Esophagus squamous epithelium (tissue), 5 donors: ENCODE data around the gene TNF. TPM values are rescaled to one million over a fixed set of nuclear protein-coding genes. Genes with fewer than 3 reads are reported as not detected.

ENCODE experiments used
- DNase-seq: peaks from one replicate; lab custom pipeline; 2025; lab: John Stamatoyannopoulos, UW
- H3K27ac ChIP-seq, 4 donors: fragments of 200-600 bp; sonication (generic); one replicate each; pipeline ENCODE4 v1.5.1; 2016 to 2019; ENCODE audit warnings: mild to moderate bottlenecking in 1 of 4
- H3K27me3 ChIP-seq, 4 donors: fragments of 200-600 bp; sonication (generic); 1 replicate in 3 of 4; 2 replicates in 1 of 4; pipeline versions ENCODE4 v1.5.1 to v1.6.0; 2017 to 2021; ENCODE audit warnings: antibody characterized with exemption in 1 of 4
- H3K36me3 ChIP-seq, 3 donors: fragments of 200-600 bp; sonication (generic); one replicate each; pipeline ENCODE4 v1.5.1; 2016 to 2019
- H3K4me1 ChIP-seq, 3 donors: fragments of 200-600 bp; sonication (generic); one replicate each; pipeline ENCODE4 v1.5.1; 2017 to 2019
- H3K4me3 ChIP-seq, 4 donors: fragments of 200-600 bp; sonication (generic); 1 replicate in 3 of 4; 2 replicates in 1 of 4; pipeline ENCODE4 v1.5.1; 2016 to 2019; ENCODE audit warnings: mild to moderate bottlenecking in 2 of 4, moderate library complexity in 1 of 4
- H3K9me3 ChIP-seq, 3 donors: fragments of 200-600 bp; sonication (generic); one replicate each; pipeline ENCODE4 v1.5.1; 2016 to 2019
- POLR2A ChIP-seq, 4 donors: fragments of 450-650 bp; IDR thresholded peaks; one replicate each; pipeline ENCODE4 v1.6.1; 2017; ENCODE audit warnings: antibody characterized with exemption in 4 of 4, mild to moderate bottlenecking in 4 of 4, moderate library complexity in 3 of 4
- WGBS, 2 donors: methylation state at CpG; one replicate each; pipeline ENCODE4 v1.1.5; 2018; 5-methylcytosine and 5-hydroxymethylcytosine counted together
- intact Hi-C: fragments of 100-400 bp; cut with DNase I; formaldehyde crosslinking; loops from one replicate; pipeline ENCODE4 v1.15.0; 2022
- small RNA-seq, 4 donors: library from RNA; depleted of rRNA; stranded (forward); fragments of <200 nt; gene quantifications; one replicate each; pipeline ENCODE3, GENCODE V24; 2016
- total RNA-seq, 4 donors: library from RNA; depleted of rRNA; stranded (reverse); fragments of >200 nt; gene quantifications; one replicate each; pipeline ENCODE4 v1.1.0, GENCODE V29; 2016
- TF ChIP-seq, protein P1 (sequence below), 6 experiments: fragments of 450-650 bp in 4 of 6; fragments of 200-600 bp in 2 of 6; sonication (generic) in 2 of 6; IDR thresholded peaks; one replicate each; pipeline ENCODE4 v1.5.1; 2016 to 2019; ENCODE audit warnings: antibody characterized with exemption in 6 of 6, mild to moderate bottlenecking in 4 of 6, moderate library complexity in 4 of 6
- donor health status: DM: yes; HTN: yes; CAD: no.

The TNF gene
- total RNA-seq, 4 donors from 2014 or later = 0.27 to 0.95 (median 0.61) TPM; not detected in 1

- Histone ChIP-seq H3K27me3 (no peaks in the 10 kb centered on the region), H3K27ac (no peak overlapping the region), H3K4me3 (no peak overlapping the region), H3K4me1 (peaks cover 0 to 11% (median 3%) of the 10 kb centered on the region in 3 donors), H3K36me3 (peaks cover 77 to 96% (median 81%) of the 10 kb centered on the region in 3 donors), H3K9me3 (no peaks in the 10 kb centered on the region)
- TF ChIP-seq POLR2A (IDR thresholded peaks at IDR 0.05) = no peak
- TF ChIP-seq, protein P1, sequence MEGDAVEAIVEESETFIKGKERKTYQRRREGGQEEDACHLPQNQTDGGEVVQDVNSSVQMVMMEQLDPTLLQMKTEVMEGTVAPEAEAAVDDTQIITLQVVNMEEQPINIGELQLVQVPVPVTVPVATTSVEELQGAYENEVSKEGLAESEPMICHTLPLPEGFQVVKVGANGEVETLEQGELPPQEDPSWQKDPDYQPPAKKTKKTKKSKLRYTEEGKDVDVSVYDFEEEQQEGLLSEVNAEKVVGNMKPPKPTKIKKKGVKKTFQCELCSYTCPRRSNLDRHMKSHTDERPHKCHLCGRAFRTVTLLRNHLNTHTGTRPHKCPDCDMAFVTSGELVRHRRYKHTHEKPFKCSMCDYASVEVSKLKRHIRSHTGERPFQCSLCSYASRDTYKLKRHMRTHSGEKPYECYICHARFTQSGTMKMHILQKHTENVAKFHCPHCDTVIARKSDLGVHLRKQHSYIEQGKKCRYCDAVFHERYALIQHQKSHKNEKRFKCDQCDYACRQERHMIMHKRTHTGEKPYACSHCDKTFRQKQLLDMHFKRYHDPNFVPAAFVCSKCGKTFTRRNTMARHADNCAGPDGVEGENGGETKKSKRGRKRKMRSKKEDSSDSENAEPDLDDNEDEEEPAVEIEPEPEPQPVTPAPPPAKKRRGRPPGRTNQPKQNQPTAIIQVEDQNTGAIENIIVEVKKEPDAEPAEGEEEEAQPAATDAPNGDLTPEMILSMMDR (IDR thresholded peaks at IDR 0.05) = no peak
- 94 to 95% methylated on average over 14 to 17 of the region's 19 CpGs for WGBS, 2 donors
- intact Hi-C loops = no loop called here
- DNase-seq = no peak
These were observed 52.4 kb downstream of the TNF start for GRCh38 chr6:31627690-31628287.

Small RNA genes within 50 kb of the gene (small RNA-seq; reads per million reads assigned to genes)
- gene SNORA38 (3.8 to 13.6 (median 10.7) reads per million in 4 donors), gene SNORD117 (239 to 675 (median 297) reads per million in 4 donors), gene SNORD84 (0 reads per million in 4 donors), gene UQCRHP1 (0 reads per million in 4 donors)

Other genes with a start within 250 kb of the TNF start
- 1,000 to 10,000 TPM in 1 of 4 donors, 100 to 1,000 TPM in 3; 193 to 1,414 (median 554) TPM for gene HLA-B, start 218.4 kb upstream of the TNF start, total RNA-seq
- 10 to 100 TPM in 1 of 4 donors, 1 to 10 TPM in 3; 7.5 to 10.1 (median 8.8) TPM for gene MICA, start 172.0 kb upstream of the TNF start, total RNA-seq
- 1 to 10 TPM in 3 of 4 donors, under 1 TPM in 1; 0.23 to 2.6 (median 2.1) TPM for gene MICB, start 77.4 kb upstream of the TNF start, total RNA-seq
- not detected for gene MCCD1, start 46.6 kb upstream of the TNF start, total RNA-seq
- gene DDX39B, start 33.6 kb upstream of the TNF start, total RNA-seq = 100 to 1,000 TPM; 173 to 320 (median 259) TPM
- 1 to 10 TPM in 1 of 4 donors, under 1 TPM in 1, not detected in 2; 0.21 to 2.1 TPM for gene ATP6V1G2, start 29.0 kb upstream of the TNF start, total RNA-seq
- 10 to 100 TPM in 3 of 4 donors, 1 to 10 TPM in 1; 7.8 to 25.2 (median 16.7) TPM for gene NFKBIL1, start 28.0 kb upstream of the TNF start, total RNA-seq
- not detected for gene LTA, start 3.3 kb upstream of the TNF start, total RNA-seq
- 1 to 10 TPM in 2 of 4 donors, under 1 TPM in 2; 0.53 to 2.3 (median 1.1) TPM for gene LTB, start 6.9 kb downstream of the TNF start, total RNA-seq
- 10 to 100 TPM in 1 of 4 donors, 1 to 10 TPM in 1, under 1 TPM in 1, not detected in 1; 0.49 to 50.4 (median 5.1) TPM for gene LST1, start 10.7 kb downstream of the TNF start, total RNA-seq
- gene NCR3, start 17.4 kb downstream of the TNF start, total RNA-seq = not detected
- 10 to 100 TPM in 2 of 4 donors, 1 to 10 TPM in 2; 2.4 to 30.7 (median 15.1) TPM for gene AIF1, start 39.7 kb downstream of the TNF start, total RNA-seq
- 10 to 100 TPM; 42.8 to 84.9 (median 67.7) TPM for gene PRRC2A, start 45.1 kb downstream of the TNF start, total RNA-seq
- gene BAG6, start 77.1 kb downstream of the TNF start, total RNA-seq = 100 to 1,000 TPM; 129 to 217 (median 163) TPM
- 1 to 10 TPM in 2 of 4 donors, under 1 TPM in 2; 0.67 to 2.1 (median 1.1) TPM for gene APOM, start 80.3 kb downstream of the TNF start, total RNA-seq
- gene C6orf47, start 85.2 kb downstream of the TNF start, total RNA-seq = 10 to 100 TPM; 28.8 to 34.4 (median 31.7) TPM
- 10 to 100 TPM in 2 of 4 donors, 1 to 10 TPM in 2; 6.9 to 16.0 (median 10.9) TPM for gene GPANK1, start 89.4 kb downstream of the TNF start, total RNA-seq
- 100 to 1,000 TPM; 155 to 204 (median 186) TPM for gene CSNK2B, start 90.5 kb downstream of the TNF start, total RNA-seq
- gene LY6G5B, start 94.4 kb downstream of the TNF start, total RNA-seq = 1 to 10 TPM in 3 of 4 donors, under 1 TPM in 1; 0.70 to 9.5 (median 4.5) TPM
- gene LY6G5C, start 105.5 kb downstream of the TNF start, total RNA-seq = under 1 TPM in 2 of 4 donors, not detected in 2; 0.57 to 0.83 TPM
- 10 to 100 TPM; 38.5 to 43.3 (median 40.1) TPM for gene ABHD16A, start 127.8 kb downstream of the TNF start, total RNA-seq
- gene LY6G6F, start 131.3 kb downstream of the TNF start, total RNA-seq = not detected
- not detected for gene LY6G6D, start 139.8 kb downstream of the TNF start, total RNA-seq
- 10 to 100 TPM in 1 of 4 donors, 1 to 10 TPM in 2, under 1 TPM in 1; 0.53 to 14.6 (median 2.4) TPM for gene LY6G6C, start 146.2 kb downstream of the TNF start, total RNA-seq
- gene MPIG6B, start 147.8 kb downstream of the TNF start, total RNA-seq = 1 to 10 TPM in 1 of 4 donors, under 1 TPM in 3; 0.12 to 1.4 (median 0.73) TPM
- 10 to 100 TPM; 16.4 to 59.3 (median 28.2) TPM for gene DDAH2, start 153.7 kb downstream of the TNF start, total RNA-seq
- 100 to 1,000 TPM; 289 to 440 (median 365) TPM for gene CLIC1, start 161.0 kb downstream of the TNF start, total RNA-seq
- gene MSH5, start 164.4 kb downstream of the TNF start, total RNA-seq = 1 to 10 TPM; 2.3 to 7.9 (median 6.8) TPM
- 1 to 10 TPM in 2 of 4 donors, under 1 TPM in 2; 0.45 to 2.9 (median 1.1) TPM for gene SAPCD1, start 187.1 kb downstream of the TNF start, total RNA-seq
- gene VWA7, start 201.8 kb downstream of the TNF start, total RNA-seq = under 1 TPM; 0.22 to 0.80 (median 0.58) TPM
- 10 to 100 TPM; 35.0 to 72.3 (median 45.5) TPM for gene VARS1, start 220.2 kb downstream of the TNF start, total RNA-seq
- gene LSM2, start 231.4 kb downstream of the TNF start, total RNA-seq = 10 to 100 TPM; 27.1 to 70.8 (median 36.6) TPM
- gene HSPA1L, start 239.7 kb downstream of the TNF start, total RNA-seq = under 1 TPM; 0.35 to 0.97 (median 0.57) TPM
- 100 to 1,000 TPM; 158 to 362 (median 223) TPM for gene HSPA1A, start 240.0 kb downstream of the TNF start, total RNA-seq